Neuronal stem cell (in vitro differentiated cells): ENCODE results near the gene UCN2. TPM values are rescaled to one million over a fixed set of nuclear protein-coding genes. Genes with fewer than 3 reads are reported as not detected.

Source experiments
- DNase-seq: peaks from one replicate; pipeline ENCODE4 v3.0.0-alpha.2; 2013; ENCODE audit warnings: low spot score
- H2AFZ ChIP-seq: one replicate; pipeline ENCODE4 v1.6.1; 2013; ENCODE audit warnings: mild to moderate bottlenecking, low read length, inconsistent platforms
- H2AK5ac ChIP-seq: 2 replicates; pipeline ENCODE4 v1.6.1; 2013; ENCODE audit warnings: low read depth, mild to moderate bottlenecking, inconsistent platforms, low read length, moderate library complexity, mixed read lengths
- H2BK120ac ChIP-seq: 2 replicates; pipeline ENCODE4 v1.6.1; 2013; ENCODE audit warnings: low read depth, mild to moderate bottlenecking, inconsistent platforms, low read length, moderate library complexity, mixed read lengths
- H2BK12ac ChIP-seq: one replicate; pipeline ENCODE4 v1.6.1; 2013; ENCODE audit warnings: low read length, inconsistent platforms
- H2BK15ac ChIP-seq: 2 replicates; pipeline ENCODE4 v1.6.1; 2013; ENCODE audit warnings: mild to moderate bottlenecking, low read length, inconsistent platforms, mixed read lengths
- H2BK5ac ChIP-seq: one replicate; pipeline ENCODE4 v1.6.1; 2013; ENCODE audit warnings: inconsistent platforms, mild to moderate bottlenecking, low read length, moderate library complexity
- H3K14ac ChIP-seq: one replicate; pipeline ENCODE4 v1.6.1; 2013; ENCODE audit warnings: low read length, inconsistent platforms
- H3K18ac ChIP-seq: 2 replicates; pipeline ENCODE4 v1.6.1; 2013; ENCODE audit warnings: low read length, inconsistent platforms
- H3K23ac ChIP-seq: 2 replicates; pipeline ENCODE4 v1.6.1; 2013; ENCODE audit warnings: low read depth, mild to moderate bottlenecking, mixed read lengths, low read length, inconsistent platforms; ENCODE audit not compliant: poor library complexity
- H3K27ac ChIP-seq: replicated peaks from 3 replicates; pipeline ENCODE4 v1.5.1; 2013; ENCODE audit warnings: low read length, inconsistent platforms
- H3K27me3 ChIP-seq, 3 experiments: 2 replicates each; pipeline ENCODE4 v1.6.1; 2013; ENCODE audit warnings: low read length in 3 of 3, mild to moderate bottlenecking in 2 of 3, inconsistent platforms in 1 of 3, low read depth in 1 of 3, mixed read lengths in 1 of 3, moderate library complexity in 1 of 3; ENCODE audit not compliant: control insufficient read depth in 3 of 3, insufficient read depth in 3 of 3
- H3K36me3 ChIP-seq, 2 donors: replicated peaks in 1 of 2; 2 replicates each; pipeline ENCODE4 v1.6.1; 2013; ENCODE audit warnings: low read length in 2 of 2; ENCODE audit not compliant: control insufficient read depth in 2 of 2, insufficient read depth in 2 of 2
- H3K4ac ChIP-seq: 2 replicates; pipeline ENCODE4 v1.6.1; 2013; ENCODE audit warnings: inconsistent platforms, mild to moderate bottlenecking, low read length, moderate library complexity
- H3K4me1 ChIP-seq, 2 donors: 1 replicate in 1 of 2; 2 replicates in 1 of 2; pipeline ENCODE4 v1.6.1; 2013; ENCODE audit warnings: low read length in 2 of 2, low read depth in 1 of 2; ENCODE audit not compliant: control insufficient read depth in 2 of 2, insufficient read depth in 1 of 2
- H3K4me2 ChIP-seq: one replicate; pipeline ENCODE4 v1.6.1; 2013; ENCODE audit warnings: mild to moderate bottlenecking, low read length, inconsistent platforms; ENCODE audit not compliant: insufficient read depth, poor library complexity, severe bottlenecking
- H3K4me3 ChIP-seq, 2 donors: 2 replicates each; pipeline ENCODE4 v1.5.1; 2013; ENCODE audit warnings: low read length in 2 of 2, mild to moderate bottlenecking in 2 of 2, inconsistent platforms in 1 of 2, moderate library complexity in 1 of 2
- H3K79me1 ChIP-seq: one replicate; pipeline ENCODE4 v1.6.1; 2013; ENCODE audit warnings: low read depth, mild to moderate bottlenecking, inconsistent platforms, low read length, moderate library complexity
- H3K9ac ChIP-seq: one replicate; pipeline ENCODE4 v1.6.1; 2013; ENCODE audit warnings: mild to moderate bottlenecking, low read depth, low read length, inconsistent platforms; ENCODE audit not compliant: poor library complexity
- H3K9me3 ChIP-seq, 2 donors: replicated peaks in 1 of 2; 2 replicates each; pipeline versions ENCODE3 to v1.6.1; 2013; ENCODE audit warnings: low read length in 2 of 2, mild to moderate bottlenecking in 2 of 2, inconsistent platforms in 1 of 2, low read depth in 1 of 2, mixed read lengths in 1 of 2, moderate library complexity in 1 of 2; ENCODE audit not compliant: control insufficient read depth in 2 of 2, insufficient read depth in 1 of 2
- H4K8ac ChIP-seq: one replicate; pipeline ENCODE4 v1.6.1; 2013; ENCODE audit warnings: low read depth, mild to moderate bottlenecking, inconsistent platforms, low read length, moderate library complexity
- H4K91ac ChIP-seq: one replicate; pipeline ENCODE4 v1.6.1; 2013; ENCODE audit warnings: low read length, low read depth, mild to moderate bottlenecking, inconsistent platforms; ENCODE audit not compliant: poor library complexity
- WGBS, 2 donors: extraction: QIAGEN DNeasy Blood & Tissue Kit; methylation state at CpG; one replicate each; pipeline ENCODE4 v1.1.7; 2013; ENCODE audit warnings: missing lambda C conversion rate in 2 of 2, mixed read lengths in 1 of 2; ENCODE audit not compliant: insufficient read length in 2 of 2, insufficient replicate concordance in 1 of 2; ENCODE audit errors: extremely low coverage in 2 of 2; 5-methylcytosine and 5-hydroxymethylcytosine counted together
- small RNA-seq: library from polyadenylated mRNA; stranded (forward); fragments of <200 nt; extraction: miRNeasy Mini kit (QIAGEN cat#:217004); gene quantifications from one replicate; pipeline ENCODE3, GENCODE V24; 2013; ENCODE audit not compliant: insufficient read depth

Gene UCN2

DNA sequence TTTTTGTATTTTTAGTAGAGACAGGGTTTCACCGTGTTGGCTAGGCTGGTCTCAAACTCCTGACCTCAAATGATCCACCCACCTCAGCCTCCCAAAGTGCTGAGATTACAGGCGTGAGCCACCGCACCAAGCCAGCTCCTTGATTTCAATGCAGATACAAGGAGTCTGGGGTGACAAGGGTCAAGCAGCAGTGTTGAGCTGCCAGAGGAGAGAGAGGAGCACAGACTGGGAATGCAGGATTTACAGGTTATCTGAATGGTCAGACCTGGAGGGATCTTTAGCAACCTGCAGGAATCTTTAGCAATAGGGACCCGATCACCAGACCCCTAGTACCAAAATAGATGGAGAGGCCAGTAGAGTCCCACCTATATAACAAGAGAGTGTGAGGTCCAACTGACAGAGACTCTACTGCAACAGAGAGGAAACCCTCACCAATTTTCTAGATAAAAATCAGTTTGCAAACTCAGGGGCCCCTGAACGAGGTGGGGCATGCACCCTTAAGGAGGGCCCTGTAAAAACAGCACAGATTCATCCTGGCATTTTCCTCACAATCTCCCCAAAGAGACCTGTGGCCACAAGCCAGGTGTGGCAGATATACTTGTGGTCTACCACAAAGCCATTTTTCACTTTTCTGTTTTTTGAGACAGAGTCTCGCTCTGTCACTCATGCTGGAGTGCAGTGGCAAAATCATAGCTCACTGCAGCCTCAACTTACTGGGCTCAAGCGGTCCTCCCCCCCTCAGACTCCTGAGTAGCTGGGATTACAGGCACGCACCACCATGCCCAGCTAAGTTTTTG is 49.0 kb downstream of the UCN2 start:
- no peak overlapping the region for H3K4me2 ChIP-seq
- H2BK12ac ChIP-seq, result no peak overlapping the region
- H2AK5ac ChIP-seq, result no peak overlapping the region
- H3K9me3 ChIP-seq, result no peaks in the 10 kb centered on the region
- no peak overlapping the region for H2BK120ac ChIP-seq
- DNase-seq, result no peak
- H3K4ac ChIP-seq, result no peak overlapping the region
- H3K27ac ChIP-seq, result no peak overlapping the region
- no peaks in the 10 kb centered on the region for H3K4me1 ChIP-seq
- no peak overlapping the region for H2BK15ac ChIP-seq
- peaks cover 0 to 7% of the 10 kb centered on the region in 2 donors for H3K36me3 ChIP-seq
- no peak overlapping the region for H2AFZ ChIP-seq
- no peak overlapping the region for H3K4me3 ChIP-seq
- H3K79me1 ChIP-seq, result no peaks in the 10 kb centered on the region
- H2BK5ac ChIP-seq, result no peak overlapping the region
- no peak overlapping the region for H4K91ac ChIP-seq
- no peak overlapping the region for H3K23ac ChIP-seq
- no peaks in the 10 kb centered on the region for H3K27me3 ChIP-seq
- no peak overlapping the region for H4K8ac ChIP-seq
- no CpG with 5 or more reads among the region's 8 CpGs for WGBS, 2 donors
- no peak overlapping the region for H3K9ac ChIP-seq
- no peak overlapping the region for H3K18ac ChIP-seq
- H3K14ac ChIP-seq, result no peak overlapping the region

Small RNAs within 50 kb of the gene (small RNA-seq; reads per million reads assigned to genes)
- not detected for gene MIR6823
